22Rv1 (cell line): ENCODE measurements around the gene PER3.

Experiments used
- ZFX ChIP-seq: fragments of 450-650 bp; IDR thresholded peaks from 2 replicates; pipeline ENCODE4 v1.6.1; 2017; ENCODE audit warnings: antibody characterized with exemption, borderline replicate concordance
- TF ChIP-seq, protein P1 (sequence below): fragments of 450-650 bp; IDR thresholded peaks from 2 replicates; pipeline ENCODE4 v1.5.1; 2017; ENCODE audit warnings: mild to moderate bottlenecking

DNA sequence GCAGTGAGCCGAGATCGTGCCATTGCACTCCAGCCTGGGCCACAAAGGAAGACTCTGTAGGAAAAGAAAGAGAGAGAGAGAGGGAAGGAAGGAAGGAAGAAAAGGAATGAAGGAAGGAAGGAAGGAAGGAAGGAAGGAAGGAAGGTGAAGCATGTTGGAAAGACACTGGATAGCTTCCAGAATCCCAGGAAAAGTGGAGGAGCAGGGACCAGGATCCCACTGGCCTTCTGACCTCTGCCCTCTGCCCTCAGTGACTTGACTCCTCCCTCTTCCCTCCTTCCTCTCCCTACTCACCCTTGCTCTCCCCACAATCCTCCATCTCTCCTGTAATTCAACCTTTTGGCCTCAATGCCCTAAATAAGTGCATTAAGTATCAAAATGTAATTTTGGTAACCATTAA lies 72.9 kb downstream of the PER3 start:
- TF ChIP-seq, protein P1, sequence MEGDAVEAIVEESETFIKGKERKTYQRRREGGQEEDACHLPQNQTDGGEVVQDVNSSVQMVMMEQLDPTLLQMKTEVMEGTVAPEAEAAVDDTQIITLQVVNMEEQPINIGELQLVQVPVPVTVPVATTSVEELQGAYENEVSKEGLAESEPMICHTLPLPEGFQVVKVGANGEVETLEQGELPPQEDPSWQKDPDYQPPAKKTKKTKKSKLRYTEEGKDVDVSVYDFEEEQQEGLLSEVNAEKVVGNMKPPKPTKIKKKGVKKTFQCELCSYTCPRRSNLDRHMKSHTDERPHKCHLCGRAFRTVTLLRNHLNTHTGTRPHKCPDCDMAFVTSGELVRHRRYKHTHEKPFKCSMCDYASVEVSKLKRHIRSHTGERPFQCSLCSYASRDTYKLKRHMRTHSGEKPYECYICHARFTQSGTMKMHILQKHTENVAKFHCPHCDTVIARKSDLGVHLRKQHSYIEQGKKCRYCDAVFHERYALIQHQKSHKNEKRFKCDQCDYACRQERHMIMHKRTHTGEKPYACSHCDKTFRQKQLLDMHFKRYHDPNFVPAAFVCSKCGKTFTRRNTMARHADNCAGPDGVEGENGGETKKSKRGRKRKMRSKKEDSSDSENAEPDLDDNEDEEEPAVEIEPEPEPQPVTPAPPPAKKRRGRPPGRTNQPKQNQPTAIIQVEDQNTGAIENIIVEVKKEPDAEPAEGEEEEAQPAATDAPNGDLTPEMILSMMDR, result no peak
- no peak for TF ChIP-seq ZFX
